Measurements from ENCODE around the gene EME2.

Gene EME2

GRCh38 chr16:1818873-1819525, 46.4 kb downstream of the EME2 start:
- no peak for DNase-seq (ENCODE audit: low read depth)

DNA sequence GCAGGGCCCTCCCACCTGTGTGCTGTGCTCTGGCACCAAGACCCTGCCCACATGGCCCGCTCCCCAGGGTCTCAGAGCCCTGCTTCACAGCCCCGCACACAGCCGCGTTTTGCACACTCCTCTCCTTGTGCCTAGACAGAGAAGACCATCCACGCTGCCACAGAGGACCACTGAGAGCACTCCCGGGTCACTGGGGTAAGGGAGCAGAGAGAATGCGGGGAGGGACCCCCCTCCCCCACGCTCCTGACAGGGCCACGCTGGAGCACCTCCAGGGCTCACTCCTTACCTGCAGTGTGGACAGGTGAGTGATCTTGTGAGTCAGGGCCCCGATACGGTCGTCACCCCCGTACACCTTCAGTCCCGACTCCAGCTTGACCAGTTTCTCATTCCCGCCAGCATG, 47.0 kb downstream of the EME2 start:
- DNase-seq (ENCODE audit: low read depth) = no peak

GRCh38 chr16:1820096-1820945, 47.7 kb downstream of the EME2 start:
- DNase-seq (ENCODE audit: low read depth) = no peak

- no peak for DNase-seq (ENCODE audit: low read depth)
Measured at GRCh38 chr16:1820946-1821290, 48.3 kb downstream of the EME2 start.

GRCh38 chr16:1821861-1822611, 49.4 kb downstream of the EME2 start:
- DNase-seq (ENCODE audit: low read depth) = no peak

DNA sequence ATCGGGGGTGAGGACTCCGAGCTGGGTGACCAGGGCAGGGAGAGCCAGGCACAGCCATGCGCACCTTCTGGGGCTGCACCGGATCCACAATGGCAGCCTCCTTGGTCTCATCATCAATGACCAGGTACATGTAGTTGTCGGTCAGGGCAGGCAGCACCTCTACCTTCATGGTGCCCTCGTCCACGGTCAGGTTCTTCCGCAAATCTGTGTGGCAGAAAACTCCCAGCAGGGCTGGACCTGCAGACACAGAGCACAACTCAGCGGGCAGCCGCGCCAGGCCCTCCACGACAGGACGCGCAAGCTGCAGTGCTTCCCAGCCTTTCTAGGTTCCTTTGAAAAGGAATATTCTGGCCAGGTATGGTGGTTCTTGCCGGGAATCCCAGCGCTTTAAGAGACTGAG, 50.2 kb downstream of the EME2 start:
- DNase-seq (ENCODE audit: low read depth) = no peak

DNA sequence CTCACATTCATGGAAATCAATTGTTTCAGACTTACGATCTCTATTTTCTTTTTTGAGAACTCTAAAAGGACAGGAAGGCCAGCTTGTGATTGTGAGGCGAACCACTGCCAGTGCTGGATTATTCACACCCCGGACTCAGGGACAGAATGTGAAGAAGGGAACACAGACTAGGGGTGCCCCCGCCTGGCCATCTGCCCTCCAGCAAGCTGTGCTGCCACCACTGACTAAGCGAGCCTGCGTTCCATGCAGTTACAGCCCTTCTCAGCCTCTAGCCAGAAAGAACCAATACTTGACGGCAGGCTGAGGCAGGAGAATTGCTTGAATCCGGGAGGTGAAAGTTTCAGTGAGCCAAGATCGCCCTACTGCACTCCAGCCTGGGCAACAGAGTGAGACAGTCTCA, 51.2 kb downstream of the EME2 start:
- no peak for DNase-seq (ENCODE audit: low read depth)

- DNase-seq (ENCODE audit: low read depth) = no peak
Measured at GRCh38 chr16:1825381-1825863, 52.8 kb downstream of the EME2 start.
